Liver (tissue), 3 donors: ENCODE measurements around the gene ELOB.

Source experiments
- ATF3 ChIP-seq: IDR thresholded peaks from 2 replicates; pipeline ENCODE4 v1.6.1; 2016; ENCODE audit warnings: antibody characterized with exemption
- CTCF ChIP-seq: fragments of 150-350 bp; IDR thresholded peaks from 2 replicates; pipeline ENCODE4 v1.5.1; 2017; ENCODE audit warnings: improper control_type of control experiment, low read depth, low read length; ENCODE audit not compliant: missing input control
- GABPA ChIP-seq, 2 donors: IDR thresholded peaks in 1 of 2; conservative IDR thresholded peaks in 1 of 2; 2 replicates each; pipeline ENCODE4 v1.6.1; 2016; ENCODE audit warnings: antibody characterized with exemption in 2 of 2, mild to moderate bottlenecking in 1 of 2, moderate library complexity in 1 of 2
- MAX ChIP-seq: IDR thresholded peaks from 2 replicates; pipeline ENCODE4 v1.6.1; 2016; ENCODE audit warnings: antibody characterized with exemption
- TAF1 ChIP-seq: conservative IDR thresholded peaks from 2 replicates; pipeline ENCODE4 v1.6.1; 2016; ENCODE audit warnings: antibody characterized with exemption, mild to moderate bottlenecking
- donor health status: healthy.
- donor health status: healthy.

- no peak for TF ChIP-seq CTCF
- no peak for TF ChIP-seq ATF3
- TF ChIP-seq TAF1: no peak
- TF ChIP-seq GABPA (IDR thresholded peaks at IDR 0.05 in 1 of 2, conservative IDR thresholded peaks at IDR 0.05 in 1 of 2): no peak
- no peak for TF ChIP-seq MAX
Measured at GRCh38 chr16:2757344-2757743, 19.7 kb downstream of the ELOB start.
